PC-3 (cell line): Measurements from ENCODE around the gene DUS1L.

ENCODE experiments used
- EZH2 ChIP-seq: fragments of 300-600 bp; sonication (generic); IDR thresholded peaks from one replicate; pipeline ENCODE4 v1.6.1; 2017; ENCODE audit warnings: antibody characterized with exemption, mild to moderate bottlenecking, low read length; ENCODE audit not compliant: unreplicated experiment
- EZH2phosphoT487 ChIP-seq: fragments of 300-600 bp; sonication (generic); IDR thresholded peaks from 2 replicates; pipeline ENCODE4 v1.6.1; 2018; ENCODE audit warnings: mild to moderate bottlenecking, antibody characterized with exemption, low read length, borderline replicate concordance
- TF ChIP-seq, protein P1 (sequence below): fragments of 300-600 bp; sonication (generic); conservative IDR thresholded peaks from 2 replicates; pipeline ENCODE4 v1.5.1; 2017; ENCODE audit warnings: antibody characterized with exemption, low read depth, mild to moderate bottlenecking, low read length

DNA sequence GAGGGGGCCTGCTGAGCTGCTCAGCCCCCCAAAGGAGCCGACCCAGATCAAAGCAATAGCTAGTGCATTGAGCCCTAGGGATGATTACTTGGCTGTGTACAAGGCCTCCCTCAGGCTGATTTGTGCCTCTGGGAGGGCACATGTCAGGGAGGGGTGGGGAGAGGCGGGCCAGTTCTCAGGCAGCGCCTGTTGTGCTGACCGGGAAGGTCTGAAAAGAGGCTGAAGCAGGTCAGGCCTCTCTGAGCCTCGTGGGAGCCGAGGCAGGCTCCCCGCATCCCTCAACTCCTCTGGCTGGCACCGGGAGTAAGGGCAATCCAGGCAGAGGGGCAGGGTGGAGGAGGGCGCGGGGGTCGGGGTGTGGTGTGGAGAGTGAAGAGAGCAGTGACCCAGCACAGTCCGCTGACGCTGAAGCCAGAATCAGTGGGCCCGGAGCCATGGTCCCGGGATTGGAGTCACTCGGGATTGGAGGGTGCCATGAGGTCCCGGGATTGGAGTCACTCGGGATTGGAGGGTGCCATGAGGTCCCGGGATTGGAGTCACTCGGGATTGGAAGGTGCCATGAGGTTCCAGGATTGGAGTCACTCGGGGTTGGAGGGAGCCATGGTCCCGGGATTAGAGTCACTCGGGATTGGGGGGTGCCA, 31.1 kb downstream of the DUS1L start:
- TF ChIP-seq, protein P1, sequence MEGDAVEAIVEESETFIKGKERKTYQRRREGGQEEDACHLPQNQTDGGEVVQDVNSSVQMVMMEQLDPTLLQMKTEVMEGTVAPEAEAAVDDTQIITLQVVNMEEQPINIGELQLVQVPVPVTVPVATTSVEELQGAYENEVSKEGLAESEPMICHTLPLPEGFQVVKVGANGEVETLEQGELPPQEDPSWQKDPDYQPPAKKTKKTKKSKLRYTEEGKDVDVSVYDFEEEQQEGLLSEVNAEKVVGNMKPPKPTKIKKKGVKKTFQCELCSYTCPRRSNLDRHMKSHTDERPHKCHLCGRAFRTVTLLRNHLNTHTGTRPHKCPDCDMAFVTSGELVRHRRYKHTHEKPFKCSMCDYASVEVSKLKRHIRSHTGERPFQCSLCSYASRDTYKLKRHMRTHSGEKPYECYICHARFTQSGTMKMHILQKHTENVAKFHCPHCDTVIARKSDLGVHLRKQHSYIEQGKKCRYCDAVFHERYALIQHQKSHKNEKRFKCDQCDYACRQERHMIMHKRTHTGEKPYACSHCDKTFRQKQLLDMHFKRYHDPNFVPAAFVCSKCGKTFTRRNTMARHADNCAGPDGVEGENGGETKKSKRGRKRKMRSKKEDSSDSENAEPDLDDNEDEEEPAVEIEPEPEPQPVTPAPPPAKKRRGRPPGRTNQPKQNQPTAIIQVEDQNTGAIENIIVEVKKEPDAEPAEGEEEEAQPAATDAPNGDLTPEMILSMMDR, result no peak
- TF ChIP-seq EZH2 (no peak), EZH2phosphoT487 (no peak)
